GM19455 (cell line): ENCODE measurements around the gene CELF4.

ENCODE experiments used
- ATAC-seq: cut with Tn5 transposase; IDR thresholded peaks from one replicate; pipeline ENCODE4 v1.9.1; 2021; ENCODE audit not compliant: unreplicated experiment

Gene CELF4

DNA sequence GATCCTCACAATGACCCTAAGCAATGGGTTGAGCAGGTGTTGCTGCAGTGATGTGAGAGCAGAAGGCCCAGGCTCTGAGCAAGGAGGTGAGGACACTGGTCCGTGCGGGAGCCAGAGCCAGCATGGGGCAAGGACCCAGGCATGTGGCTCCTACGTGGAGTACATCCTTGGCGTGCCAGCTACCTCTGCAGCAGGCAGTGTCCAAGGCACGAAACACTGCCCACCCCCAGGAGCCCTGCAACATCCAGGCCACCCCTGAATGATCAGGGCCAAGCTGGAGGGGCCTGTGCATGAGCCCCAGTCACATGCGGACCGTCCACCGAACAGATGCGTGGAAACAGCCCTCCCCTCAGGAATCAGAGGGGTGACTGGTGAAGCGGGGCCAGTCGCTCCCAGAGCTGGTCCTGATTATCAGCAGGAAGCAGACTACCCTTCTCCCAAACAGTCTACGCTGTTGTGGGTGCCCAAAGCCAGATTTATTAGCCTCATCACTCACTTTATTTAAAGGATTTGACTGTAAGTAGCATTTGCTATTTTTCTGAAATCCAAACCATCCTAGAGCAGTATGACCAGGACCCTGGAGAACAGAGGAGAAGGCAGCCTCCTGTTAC is 16.8 kb downstream of the CELF4 start:
- no peak for ATAC-seq

DNA sequence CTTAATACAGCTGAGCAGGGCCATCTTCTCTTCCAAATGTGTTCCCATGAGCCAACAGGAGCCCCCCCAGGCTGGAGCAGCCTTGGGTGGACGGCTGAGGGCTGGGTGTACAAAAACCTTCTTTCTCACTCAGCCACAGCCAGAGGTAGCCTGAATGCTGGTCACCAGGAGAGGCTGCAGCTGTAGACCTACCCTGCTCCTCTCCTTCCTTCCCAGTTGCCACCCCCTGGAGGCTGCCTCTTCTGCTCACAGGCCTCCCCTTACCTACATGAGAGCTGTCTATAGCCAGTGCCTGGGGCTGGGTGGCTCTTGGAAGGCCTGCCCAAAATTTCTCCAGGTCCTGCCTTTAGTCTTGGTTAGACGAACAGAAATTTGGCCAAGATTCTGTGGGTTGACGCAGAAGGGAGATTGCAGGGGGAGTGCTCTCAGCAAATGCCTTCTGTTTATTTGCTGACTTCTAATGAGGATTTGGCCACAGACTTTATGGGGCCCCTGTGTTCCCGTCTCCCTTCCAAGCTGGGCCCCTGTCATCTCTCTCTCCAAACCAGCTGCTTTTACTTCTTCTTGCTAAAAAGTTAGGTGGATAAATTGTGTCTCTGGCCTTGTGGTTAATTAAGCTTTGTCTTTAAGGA is 18.3 kb downstream of the CELF4 start:
- no peak for ATAC-seq

DNA sequence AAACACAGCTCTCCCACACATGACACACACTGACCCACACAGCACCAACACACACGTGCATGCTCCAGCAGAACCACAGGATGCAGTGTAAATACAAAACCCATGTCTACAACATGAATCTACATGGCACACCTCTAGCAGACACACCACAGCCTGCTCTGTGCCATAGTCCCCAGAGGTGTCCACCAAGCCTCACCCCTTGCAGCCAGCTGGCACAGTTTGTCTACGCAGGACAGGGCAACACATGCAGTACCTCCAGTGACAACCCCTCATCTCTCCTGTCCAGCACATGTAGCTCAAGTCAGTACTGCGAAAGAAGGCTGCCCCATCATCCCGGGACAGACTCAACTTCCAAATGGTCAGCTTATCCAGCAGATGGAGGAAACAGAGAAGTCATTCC is 18.9 kb downstream of the CELF4 start:
- no peak for ATAC-seq

DNA sequence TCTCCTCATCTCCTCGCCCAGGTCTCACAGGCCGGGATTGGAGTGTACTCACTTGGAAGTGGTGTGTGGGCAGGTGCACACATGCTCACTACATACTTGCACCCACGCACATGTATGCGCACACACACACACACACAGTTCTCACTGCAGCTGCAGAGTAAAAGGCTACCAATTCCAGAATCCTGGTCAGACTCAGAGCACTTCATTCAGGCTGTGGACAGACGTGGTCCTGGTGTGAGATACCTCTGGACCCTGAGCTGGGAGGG is 19.4 kb downstream of the CELF4 start:
- ATAC-seq, result no peak

DNA sequence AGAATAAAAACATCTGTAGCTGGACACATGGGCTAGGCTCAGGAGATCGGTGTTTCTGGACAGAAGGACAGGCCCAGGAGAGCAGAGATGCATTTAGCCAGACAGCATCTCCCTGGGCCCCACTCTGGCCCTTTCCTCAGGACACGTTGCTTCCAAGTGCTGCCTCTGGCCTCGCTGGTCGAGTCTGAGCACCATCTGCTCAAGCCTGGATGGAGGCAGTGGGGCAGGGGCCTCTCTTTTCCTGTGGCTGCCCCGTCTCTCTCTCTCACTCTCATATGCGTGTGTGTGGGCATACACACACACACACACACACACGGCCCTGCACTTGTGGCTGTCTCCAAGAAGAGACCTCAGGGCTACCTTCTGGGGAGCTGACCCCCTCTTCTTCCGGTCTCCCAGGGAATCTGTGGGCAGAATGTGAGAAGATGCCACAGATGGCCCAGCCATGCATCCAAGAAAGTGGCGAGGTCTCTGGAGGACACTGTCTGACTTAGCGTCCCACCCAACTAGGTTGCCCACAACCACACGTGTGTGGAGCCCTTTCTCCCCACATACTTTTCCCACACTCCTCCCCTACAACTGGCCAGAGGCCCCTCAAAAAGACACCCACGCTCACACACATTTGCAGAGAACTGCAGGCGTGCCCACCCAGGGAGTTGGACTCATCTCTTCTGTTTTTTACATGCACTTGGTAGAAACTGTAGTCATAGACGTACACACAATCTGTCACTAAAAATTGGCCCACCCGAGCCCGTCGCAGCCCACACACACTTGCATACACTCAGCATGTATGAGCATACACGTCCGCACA is 19.9 kb downstream of the CELF4 start:
- no peak for ATAC-seq

DNA sequence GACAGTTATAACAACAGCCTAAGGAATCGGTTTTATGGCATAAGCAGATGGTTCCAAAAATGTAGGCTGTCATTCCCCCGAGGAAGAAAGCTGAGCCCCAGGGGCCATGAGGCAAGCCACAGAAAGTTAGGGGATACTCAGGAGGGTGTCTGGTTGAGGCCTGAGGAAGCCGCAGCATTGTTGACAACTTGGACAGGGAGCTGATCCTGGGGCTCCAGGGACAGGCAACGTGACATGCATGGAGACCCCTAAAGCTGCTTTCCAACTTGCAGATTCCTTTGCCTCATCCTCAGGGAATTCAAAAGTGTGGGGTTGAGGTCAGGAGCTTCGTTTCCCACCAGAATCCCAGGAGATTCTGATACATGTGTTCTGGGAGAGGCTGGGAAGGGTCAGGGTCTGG is 20.9 kb downstream of the CELF4 start:
- ATAC-seq, result no peak

DNA sequence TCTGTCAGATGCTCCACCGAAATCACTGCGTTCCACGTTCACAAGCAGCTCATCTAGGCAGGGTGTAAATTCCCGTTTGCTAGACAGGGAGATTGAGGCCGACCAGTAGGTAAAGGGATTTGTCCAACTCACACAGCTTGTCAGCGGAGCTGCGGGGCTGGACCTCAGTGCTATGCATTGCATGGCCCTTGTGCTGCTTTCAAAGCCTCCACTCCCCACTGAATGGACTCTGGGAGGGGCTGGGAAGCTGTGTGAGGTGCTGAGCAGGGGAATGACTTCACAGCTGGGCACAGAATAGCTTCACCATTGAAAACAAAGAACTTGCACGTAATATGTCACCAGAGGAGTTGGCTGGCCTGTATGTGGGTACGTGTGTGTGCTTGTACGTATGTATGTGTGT is 21.4 kb downstream of the CELF4 start:
- ATAC-seq, result no peak

DNA sequence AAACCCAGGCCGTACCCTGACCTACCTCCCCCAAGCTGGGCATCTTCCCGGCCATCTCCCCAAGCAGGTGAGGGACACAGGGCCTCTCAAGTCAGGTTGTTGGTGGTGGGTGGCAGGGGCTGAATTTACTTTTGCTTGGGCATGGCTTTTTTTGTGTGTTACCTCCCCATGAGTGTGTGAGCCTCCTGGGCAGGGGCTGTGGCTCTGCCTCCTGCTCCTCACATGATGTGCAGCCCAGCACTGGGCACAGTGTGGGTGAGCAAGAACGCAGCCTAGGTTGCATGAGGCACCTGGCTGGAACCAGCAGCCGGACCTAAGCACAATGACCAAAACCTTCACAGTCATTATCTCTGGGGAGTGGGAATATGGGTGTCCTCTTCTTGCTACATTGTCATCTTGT is 22.3 kb downstream of the CELF4 start:
- ATAC-seq, result no peak

DNA sequence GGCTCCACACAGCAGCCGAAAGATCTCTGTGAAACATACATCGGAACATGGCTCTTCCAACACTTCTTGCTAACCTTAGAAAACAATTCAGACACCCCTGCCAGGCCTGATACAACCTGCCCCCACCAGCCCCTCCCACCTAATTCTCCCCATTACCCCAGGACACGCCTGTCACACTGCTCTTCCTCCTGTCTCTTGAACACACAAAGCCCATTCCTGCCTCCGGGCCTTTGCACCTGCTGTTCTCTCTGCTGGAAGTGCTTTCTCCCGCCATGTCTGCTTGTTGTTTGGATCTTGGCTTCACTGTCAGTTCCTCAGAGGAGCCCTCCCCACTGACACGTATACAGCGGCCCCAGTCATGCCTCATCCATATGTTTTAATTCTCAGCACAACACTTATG is 24.1 kb downstream of the CELF4 start:
- no peak for ATAC-seq

DNA sequence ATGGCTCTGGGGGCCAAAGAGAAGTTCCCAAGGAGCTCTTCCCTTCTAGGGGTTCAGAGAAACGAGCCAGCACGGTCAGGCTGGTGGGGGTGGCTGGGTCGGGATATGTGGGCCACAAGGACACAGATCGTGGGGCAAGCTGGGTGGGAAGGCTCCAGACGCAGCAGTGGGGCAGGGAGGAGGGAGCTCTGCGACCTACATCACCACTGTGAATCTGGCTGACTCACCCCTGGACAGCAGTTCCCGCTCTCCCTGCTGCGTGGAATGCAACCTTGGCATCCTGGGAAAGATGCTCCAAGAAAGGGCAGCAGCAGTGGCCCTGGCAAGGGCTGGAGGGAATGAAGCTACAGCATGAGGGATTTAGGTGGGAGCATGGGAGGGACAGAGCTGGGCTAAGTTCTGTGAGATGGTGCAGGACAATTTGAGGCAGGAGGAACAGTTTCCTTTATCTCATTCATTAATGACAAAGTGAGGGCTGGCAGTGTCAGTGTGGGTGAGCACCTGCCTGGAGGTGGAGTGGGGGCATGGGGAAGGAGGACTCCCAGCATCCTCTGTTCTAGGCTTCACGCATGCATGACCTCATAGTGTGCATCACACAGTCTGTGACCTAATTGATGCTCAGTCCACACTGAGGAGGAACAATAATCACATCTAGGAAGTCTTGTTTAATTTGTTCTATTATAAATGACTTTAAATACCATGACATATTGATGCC is 25.0 kb downstream of the CELF4 start:
- ATAC-seq, result no peak

DNA sequence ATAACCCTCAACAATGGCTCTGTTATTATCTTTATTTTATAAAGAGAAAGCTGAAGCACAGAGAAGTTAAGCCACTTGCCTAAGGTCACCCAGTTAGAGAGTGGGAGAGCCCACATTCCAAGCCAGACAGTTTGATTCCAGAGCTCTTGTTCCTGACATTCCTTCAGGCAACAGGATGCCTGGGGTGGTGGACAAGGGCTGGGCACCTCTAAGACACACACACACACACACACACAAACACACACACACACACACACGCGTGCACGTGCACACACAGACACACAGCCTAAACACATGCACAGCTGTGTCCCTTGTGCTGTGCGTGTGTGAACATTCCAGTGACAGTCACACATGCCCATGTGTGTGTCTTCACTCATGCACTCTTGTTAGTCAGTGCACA is 26.4 kb downstream of the CELF4 start:
- no peak for ATAC-seq

DNA sequence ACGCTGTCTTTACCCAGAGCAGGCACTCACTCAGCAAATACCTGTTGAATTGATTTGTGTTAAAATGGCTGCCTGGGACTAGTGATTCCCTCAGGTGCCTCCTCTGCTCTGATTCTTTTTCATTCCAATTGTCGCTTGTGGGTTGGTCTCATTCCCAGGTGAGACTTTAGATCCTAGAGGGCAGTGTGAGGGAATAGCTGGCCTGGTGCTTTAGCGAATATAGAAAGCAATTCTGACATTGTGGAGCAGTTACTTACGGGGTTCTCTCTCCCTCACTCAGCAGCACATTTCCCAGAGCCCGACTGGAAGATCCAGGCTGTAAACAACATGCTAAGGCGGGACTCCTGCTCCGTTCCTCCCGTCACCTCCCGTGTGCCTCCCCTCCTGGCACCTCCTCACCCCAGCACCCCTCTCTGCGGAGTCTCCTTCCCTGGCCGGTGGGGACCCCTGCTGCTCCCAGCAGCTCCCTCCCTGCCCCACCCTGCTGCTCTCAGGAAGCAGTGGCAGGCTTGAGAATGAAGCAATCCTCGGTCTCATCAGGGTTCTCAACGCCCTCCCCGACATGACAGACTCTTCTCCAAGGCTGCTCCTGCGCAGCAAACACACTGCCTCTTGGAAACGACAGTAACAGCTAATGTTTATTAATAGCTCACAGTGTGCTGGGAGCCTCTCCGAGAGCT is 26.9 kb downstream of the CELF4 start:
- ATAC-seq, result no peak

DNA sequence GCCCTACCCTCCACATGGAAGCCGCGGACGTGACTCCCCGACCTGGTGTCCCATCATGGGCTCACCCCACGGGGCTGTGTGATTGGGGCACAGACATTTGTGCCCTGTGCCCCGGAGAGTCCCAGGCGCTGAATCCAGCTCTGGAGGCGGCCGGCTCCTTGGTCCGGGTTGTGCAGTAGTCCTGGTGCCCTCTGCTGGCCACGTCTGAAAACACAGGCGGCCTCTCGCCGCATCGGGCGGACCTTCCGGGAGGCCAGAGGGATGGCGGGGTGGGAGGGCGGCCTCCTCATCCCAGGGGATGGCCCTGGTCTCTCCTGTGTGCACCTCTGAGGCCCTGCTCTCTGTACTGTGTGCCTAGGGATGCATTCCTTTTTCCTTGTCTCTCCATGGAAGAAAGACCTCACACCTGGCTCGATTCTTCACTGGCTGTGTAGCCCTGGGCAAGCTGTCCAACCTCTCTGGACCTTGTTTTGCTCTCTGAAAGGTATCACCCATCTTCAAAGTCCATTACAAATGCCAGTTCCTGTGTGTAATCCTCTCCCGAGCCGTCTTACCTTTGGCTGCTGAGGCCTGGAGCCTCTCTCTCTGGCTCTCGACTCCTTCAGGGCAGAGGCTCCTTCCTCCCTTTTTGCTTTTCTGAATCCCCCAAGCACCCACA is 27.6 kb downstream of the CELF4 start:
- ATAC-seq, result peak; percentile 57

DNA sequence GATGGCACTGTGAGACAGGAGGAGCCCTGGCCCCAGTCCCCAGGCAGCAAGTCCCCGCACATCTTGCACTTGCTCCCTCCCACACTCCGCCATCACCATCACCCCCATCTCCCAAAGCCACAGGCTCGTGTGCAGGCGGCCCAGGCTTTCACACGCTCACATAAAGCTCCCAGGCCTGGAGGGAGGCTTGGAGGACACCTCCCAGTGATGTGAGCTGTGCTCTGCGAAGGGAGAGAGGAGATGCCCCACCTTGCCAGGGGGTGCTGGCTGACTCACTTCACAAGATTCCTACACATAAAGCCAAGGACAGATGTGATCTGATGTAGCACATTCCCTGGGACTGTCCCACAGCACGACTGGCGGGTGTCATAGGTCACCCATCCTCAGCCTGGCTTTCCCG is 28.9 kb downstream of the CELF4 start:
- ATAC-seq, result no peak

DNA sequence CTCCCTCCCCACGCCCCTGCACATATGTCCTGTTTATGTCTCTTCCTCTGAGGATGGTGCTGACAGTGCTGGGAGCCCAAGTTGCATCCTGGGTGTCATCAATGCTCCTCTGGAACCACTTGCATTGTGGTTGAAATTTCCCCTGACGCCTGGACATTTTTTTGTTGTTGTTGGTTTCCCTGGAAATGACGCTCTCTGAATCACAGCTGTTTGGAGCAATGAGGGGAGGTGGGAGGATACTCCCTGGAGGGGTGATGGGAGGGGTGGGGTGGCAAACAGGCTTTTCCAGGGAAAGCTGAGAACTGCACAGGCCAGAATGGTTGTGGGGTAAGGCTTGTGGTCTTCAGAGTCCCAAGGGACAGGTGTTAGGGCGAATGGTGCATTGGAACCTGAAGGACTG is 29.6 kb downstream of the CELF4 start:
- ATAC-seq, result no peak

DNA sequence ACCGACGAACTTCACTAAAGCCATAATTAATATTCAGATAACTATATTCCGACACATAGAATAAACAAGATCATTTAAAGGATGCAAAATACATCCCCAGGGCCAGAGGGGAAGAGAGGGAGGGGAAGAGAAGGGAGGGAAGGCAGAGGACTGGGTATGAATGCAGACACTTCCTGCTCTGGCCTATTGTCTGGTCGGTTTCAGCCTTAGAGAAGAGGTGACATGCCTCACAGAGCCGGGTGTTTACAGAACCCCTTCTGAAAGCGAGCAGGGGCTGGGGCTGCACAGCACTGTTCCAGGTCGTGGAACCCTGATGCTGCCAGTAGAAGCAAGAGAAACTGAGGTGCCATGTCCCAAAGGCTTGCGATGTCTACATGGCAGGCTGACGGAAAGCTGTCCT is 31.0 kb downstream of the CELF4 start:
- no peak for ATAC-seq

DNA sequence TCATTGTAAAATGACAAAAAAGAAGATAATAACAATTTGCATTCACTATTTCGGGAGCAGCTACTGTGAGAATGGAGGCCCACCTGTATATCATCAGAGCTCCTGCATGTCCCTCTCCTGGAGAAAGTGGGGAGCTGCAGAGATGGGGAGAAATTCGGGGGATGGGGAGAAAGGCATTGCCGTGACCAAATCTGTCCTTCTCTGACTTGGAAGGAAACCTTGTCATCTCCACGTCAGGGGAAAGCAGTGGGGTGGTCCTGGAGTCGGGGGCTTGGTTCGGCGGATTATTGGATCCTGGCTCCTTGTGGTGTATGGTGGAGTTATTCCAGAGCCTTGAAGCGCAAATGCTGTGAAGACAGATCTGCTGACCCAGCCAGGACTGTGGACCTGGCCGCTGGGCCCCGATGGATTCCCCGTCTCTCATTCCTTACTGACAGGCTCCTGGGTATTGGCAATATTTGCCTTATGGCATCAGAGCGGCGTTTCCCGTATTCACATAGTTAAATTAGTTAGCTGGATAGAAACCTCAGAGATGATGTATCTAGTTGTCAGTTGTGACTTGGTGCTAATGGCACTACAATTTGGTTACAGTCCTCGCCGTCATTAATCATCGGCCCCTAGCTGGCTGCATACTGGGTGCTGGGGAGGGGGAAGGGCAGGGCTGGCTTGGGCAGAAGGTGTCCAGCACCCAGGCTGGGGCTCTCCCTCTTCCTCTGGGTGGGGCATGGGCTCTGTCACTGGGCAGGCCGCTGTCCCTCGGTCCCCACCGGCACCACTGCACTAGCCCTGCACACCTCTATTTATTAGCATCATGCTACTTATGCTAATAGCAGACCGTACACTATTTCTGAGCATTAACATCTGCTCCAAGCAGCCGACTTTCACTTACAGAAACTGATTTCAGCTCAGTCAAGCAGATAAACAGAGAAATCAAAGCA is 31.7 kb downstream of the CELF4 start:
- ATAC-seq, result no peak

DNA sequence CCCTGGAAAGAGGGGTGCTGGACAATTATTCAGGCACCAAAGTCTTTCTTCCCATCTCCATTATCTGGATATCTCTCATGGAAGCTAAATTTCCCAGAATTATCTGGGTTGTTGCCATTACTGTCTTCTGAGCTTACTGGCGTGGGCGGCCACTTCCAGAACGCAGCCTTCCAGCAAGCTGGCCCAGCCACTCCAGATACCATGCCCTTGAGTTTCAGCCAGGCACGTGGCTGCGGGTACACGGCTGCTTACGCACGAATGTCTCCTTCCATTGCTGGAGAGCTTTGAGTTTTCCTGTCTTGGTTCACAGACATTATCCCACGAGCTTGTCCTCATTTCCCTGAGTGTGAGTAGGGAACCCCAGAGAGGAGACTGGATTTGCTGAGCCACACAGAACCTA is 32.7 kb downstream of the CELF4 start:
- no peak for ATAC-seq

DNA sequence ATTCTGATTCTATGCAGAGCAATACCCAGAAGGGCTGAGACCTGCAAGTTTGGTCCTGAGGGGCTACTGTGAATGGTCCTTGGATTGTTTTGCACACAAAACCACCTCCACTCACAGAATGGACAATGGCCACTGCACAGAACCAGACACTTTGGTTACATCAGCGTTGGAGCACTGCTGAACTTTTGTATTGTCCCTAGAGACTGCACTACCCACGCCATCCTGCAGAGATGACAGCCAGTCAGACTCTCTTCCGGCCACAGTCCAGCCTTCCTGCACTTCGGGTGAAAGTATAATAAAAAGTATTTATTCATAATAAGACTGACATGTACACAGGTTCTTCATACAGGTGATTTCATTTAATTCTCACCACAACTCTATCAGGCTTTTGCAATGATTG is 35.7 kb downstream of the CELF4 start:
- peak; percentile 86 for ATAC-seq

DNA sequence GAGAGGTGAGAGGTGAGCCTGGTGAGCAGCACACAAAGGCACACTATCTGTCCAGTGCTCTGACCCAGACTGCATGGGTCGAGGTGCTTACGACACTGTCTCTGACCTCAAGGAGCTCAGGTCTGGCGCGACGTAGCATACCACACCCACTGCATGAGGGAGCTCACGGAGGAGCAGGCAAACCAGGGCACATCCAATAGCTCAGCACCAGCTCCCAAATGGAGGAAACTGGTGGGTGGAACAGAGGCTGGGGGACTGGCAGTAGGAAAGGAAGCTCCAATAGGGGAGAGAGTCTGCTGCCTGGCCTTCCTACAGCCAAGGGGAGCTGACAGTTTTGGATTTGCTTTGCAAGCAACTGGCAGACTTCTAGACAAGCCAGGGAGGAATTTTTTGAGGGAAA is 36.3 kb downstream of the CELF4 start:
- no peak for ATAC-seq
